IMR-90 (cell line): ENCODE measurements around the gene ENTPD7. TPM values are rescaled to one million over a fixed set of nuclear protein-coding genes. Genes with fewer than 3 reads are reported as not detected.

Source experiments
- ATAC-seq: fragments of 200-7000 bp; cut with Tn5 transposase; 2 replicates; pipeline ENCODE4 v1.9.1; 2020; ENCODE audit warnings: low read depth, mild to moderate bottlenecking, moderate library complexity
- BruUV-seq: library from RNA; stranded (reverse); fragments of 400-500 nt; replicated peaks from 2 replicates; lab custom pipeline; 2021; lab: Mats Ljungman, UMichigan
- CTCF ChIA-PET: fragments of 300-600 bp; formaldehyde crosslinking; extraction: SDS; loops from one replicate; lab custom pipeline; 2021; ENCODE audit warnings: antibody characterized with exemption; lab: Yijun Ruan, JAX
- POLR2A ChIA-PET: fragments of 300-600 bp; sonication (Branson Sonifier 250); formaldehyde crosslinking; loops from one replicate; lab custom pipeline; 2022; ENCODE audit warnings: antibody characterized with exemption; ENCODE audit not compliant: unreplicated experiment; lab: Charles Lee
- DNase-seq: peaks from one replicate; pipeline ENCODE4 v3.0.0; 2013
- H2AFZ ChIP-seq: replicated peaks from 2 replicates; pipeline ENCODE3; 2013; ENCODE audit warnings: low read length, mild to moderate bottlenecking; ENCODE audit not compliant: poor library complexity
- H2AK5ac ChIP-seq: 2 replicates; pipeline ENCODE4 v1.6.1; 2013; ENCODE audit warnings: low read depth, low read length, inconsistent platforms
- H2AK9ac ChIP-seq: replicated peaks from 2 replicates; pipeline ENCODE3; 2013; ENCODE audit warnings: mild to moderate bottlenecking, low read depth, low read length, moderate library complexity; ENCODE audit not compliant: poor library complexity
- H2BK120ac ChIP-seq: 2 replicates; pipeline ENCODE4 v1.6.1; 2013; ENCODE audit warnings: low read depth, low read length, inconsistent platforms
- H2BK15ac ChIP-seq: 3 replicates; pipeline ENCODE4 v1.6.1; 2013; ENCODE audit warnings: low read depth, low read length, inconsistent platforms
- H2BK20ac ChIP-seq: 2 replicates; pipeline ENCODE4 v1.6.1; 2013; ENCODE audit warnings: low read depth, mild to moderate bottlenecking, inconsistent platforms, low read length, moderate library complexity
- H2BK5ac ChIP-seq: 2 replicates; pipeline ENCODE4 v1.6.1; 2013; ENCODE audit warnings: mild to moderate bottlenecking, low read depth, low read length, inconsistent platforms; ENCODE audit not compliant: poor library complexity, severe bottlenecking
- H3K14ac ChIP-seq: replicated peaks from 2 replicates; pipeline ENCODE4 v1.6.1; 2013; ENCODE audit warnings: low read depth, low read length, inconsistent platforms
- H3K18ac ChIP-seq: 2 replicates; pipeline ENCODE4 v1.6.1; 2013; ENCODE audit warnings: low read depth, low read length, control low read depth
- H3K23ac ChIP-seq: 2 replicates; pipeline ENCODE4 v1.6.1; 2013; ENCODE audit warnings: low read depth, low read length, inconsistent platforms
- H3K27ac ChIP-seq: 2 replicates; pipeline ENCODE4 v1.5.1; 2013; ENCODE audit warnings: mild to moderate bottlenecking, control low read depth, low read length; ENCODE audit not compliant: insufficient read depth
- H3K27me3 ChIP-seq: 2 replicates; pipeline ENCODE4 v1.6.1; 2013; ENCODE audit warnings: low read length; ENCODE audit not compliant: control insufficient read depth, insufficient read depth
- H3K36me3 ChIP-seq: 2 replicates; pipeline ENCODE4 v1.6.1; 2013; ENCODE audit warnings: low read length, mixed read lengths; ENCODE audit not compliant: control insufficient read depth, insufficient read depth
- H3K4ac ChIP-seq: 2 replicates; pipeline ENCODE4 v1.6.1; 2013; ENCODE audit warnings: low read depth, low read length, inconsistent platforms
- H3K4me1 ChIP-seq: 2 replicates; pipeline ENCODE4 v1.6.1; 2013; ENCODE audit warnings: low read length, mixed read lengths; ENCODE audit not compliant: control insufficient read depth, insufficient read depth
- H3K4me2 ChIP-seq: 2 replicates; pipeline ENCODE4 v1.6.1; 2013; ENCODE audit warnings: low read depth, mild to moderate bottlenecking, control low read depth, low read length, moderate library complexity
- H3K4me3 ChIP-seq: 2 replicates; pipeline ENCODE4 v1.5.1; 2013; ENCODE audit warnings: low read depth, mild to moderate bottlenecking, control low read depth, low read length, moderate library complexity; ENCODE audit not compliant: insufficient read depth
- H3K56ac ChIP-seq: 2 replicates; pipeline ENCODE4 v1.6.1; 2013; ENCODE audit warnings: low read length, inconsistent platforms; ENCODE audit not compliant: insufficient read depth; ENCODE audit errors: extremely low read depth
- H3K79me1 ChIP-seq, 2 experiments: 2 replicates each; pipeline ENCODE4 v1.6.1; 2013; ENCODE audit warnings: low read length in 2 of 2, inconsistent platforms in 1 of 2, low read depth in 1 of 2
- H3K9ac ChIP-seq: 2 replicates; pipeline ENCODE4 v1.6.1; 2013; ENCODE audit warnings: low read depth, low read length, control low read depth
- H3K9me1 ChIP-seq: 2 replicates; pipeline ENCODE4 v1.6.1; 2013; ENCODE audit warnings: low read length, inconsistent platforms; ENCODE audit not compliant: insufficient read depth
- H3K9me3 ChIP-seq: 2 replicates; pipeline ENCODE4 v1.6.1; 2013; ENCODE audit warnings: low read length; ENCODE audit not compliant: control insufficient read depth, insufficient read depth
- H4K20me1 ChIP-seq: 2 replicates; pipeline ENCODE4 v1.6.1; 2013; ENCODE audit warnings: low read length, inconsistent platforms; ENCODE audit not compliant: insufficient read depth
- H4K5ac ChIP-seq: 2 replicates; pipeline ENCODE4 v1.6.1; 2013; ENCODE audit warnings: mild to moderate bottlenecking, low read depth, low read length, control low read depth
- H4K8ac ChIP-seq, 2 experiments: 2 replicates each; pipeline ENCODE4 v1.6.1; 2013; ENCODE audit warnings: low read depth in 2 of 2, low read length in 2 of 2, control low read depth in 1 of 2, inconsistent platforms in 1 of 2
- H4K91ac ChIP-seq: 2 replicates; pipeline ENCODE4 v1.6.1; 2013; ENCODE audit warnings: low read depth, low read length, inconsistent platforms; ENCODE audit not compliant: insufficient read depth
- BHLHE40 ChIP-seq: fragments of 150-350 bp; IDR thresholded peaks from 2 replicates; pipeline ENCODE4 v1.6.1; 2016; ENCODE audit warnings: mild to moderate bottlenecking, low read depth, low read length
- CEBPB ChIP-seq: IDR thresholded peaks from 2 replicates; pipeline ENCODE4 v1.6.1; 2012; ENCODE audit warnings: low read depth, low read length, improper control_type of control experiment
- CHD1 ChIP-seq: IDR thresholded peaks from 2 replicates; pipeline ENCODE4 v1.6.1; 2012; ENCODE audit warnings: low read depth, low read length, improper control_type of control experiment
- NFE2L2 ChIP-seq: fragments of 150-350 bp; IDR thresholded peaks from 2 replicates; pipeline ENCODE4 v1.6.1; 2016; ENCODE audit warnings: low read depth, mild to moderate bottlenecking, low read length
- RAD21 ChIP-seq: IDR thresholded peaks from 2 replicates; pipeline ENCODE4 v1.6.1; 2012; ENCODE audit warnings: low read length, improper control_type of control experiment
- RCOR1 ChIP-seq: IDR thresholded peaks from 2 replicates; pipeline ENCODE4 v1.6.1; 2012; ENCODE audit warnings: mild to moderate bottlenecking, low read length, improper control_type of control experiment; ENCODE audit not compliant: insufficient replicate concordance
- RFX5 ChIP-seq: IDR thresholded peaks from 2 replicates; pipeline ENCODE4 v1.8.0; 2012; ENCODE audit warnings: low read depth, mild to moderate bottlenecking, low read length, moderate library complexity
- SMC3 ChIP-seq: fragments of 150-350 bp; IDR thresholded peaks from 2 replicates; pipeline ENCODE4 v1.6.1; 2016; ENCODE audit warnings: low read depth, mild to moderate bottlenecking, antibody characterized with exemption, low read length, moderate library complexity
- WGBS, 2 experiments: methylation state at CpG; one replicate each; pipeline versions ENCODE4 v1.1.5 to v1.1.7; 2013; ENCODE audit warnings: missing lambda C conversion rate in 2 of 2; ENCODE audit not compliant: insufficient read length in 1 of 2; ENCODE audit errors: extremely low coverage in 2 of 2; 5-methylcytosine and 5-hydroxymethylcytosine counted together
- dilution Hi-C: fragments of 300-500 bp; cut with HindIII; formaldehyde crosslinking; loops from one replicate; pipeline ENCODE4 v1.14.3; 2018; ENCODE audit warnings: low sequenced_read_pairs; ENCODE audit not compliant: unreplicated experiment
- in situ Hi-C: fragments of 300-500 bp; cut with MboI; formaldehyde crosslinking; loops from 3 replicates; pipeline ENCODE4 v1.14.3; 2019; ENCODE audit warnings: low sequenced_read_pairs, inconsistent platforms, mixed read lengths
- intact Hi-C: fragments of 100-400 bp; cut with micrococcal nuclease; formaldehyde crosslinking; loops from 2 replicates; pipeline ENCODE4 v1.10.0; 2022
- polyA plus RNA-seq, 3 experiments: library from polyadenylated mRNA; depleted of rRNA; stranded (reverse); fragments of >200 nt; gene quantifications; 2 replicates each; pipeline ENCODE4 v1.2.3, GENCODE V29; 2012; ENCODE audit warnings: low replicate concordance in 1 of 3
- total RNA-seq: library from RNA; depleted of rRNA; stranded (reverse); fragments of >200 nt; gene quantifications from 2 replicates; pipeline ENCODE4 v1.2.3, GENCODE V29; 2012
- TF ChIP-seq, protein P1 (sequence below): conservative IDR thresholded peaks from 2 replicates; pipeline ENCODE4 v1.5.1; 2012; ENCODE audit warnings: mild to moderate bottlenecking, low read depth, low read length, improper control_type of control experiment
- TF ChIP-seq, protein P2 (sequence below): fragments of 150-350 bp; IDR thresholded peaks from 2 replicates; pipeline ENCODE4 v1.6.1; 2017; ENCODE audit warnings: mild to moderate bottlenecking, antibody characterized with exemption, low read length, low read depth
- TF ChIP-seq, protein P3 (sequence below): fragments of 150-350 bp; IDR thresholded peaks from 2 replicates; pipeline ENCODE4 v1.6.1; 2016; ENCODE audit warnings: low read depth, mild to moderate bottlenecking, low read length, moderate library complexity, borderline replicate concordance

ENTPD7 gene
- total and polyA plus RNA-seq, 2 of the 4 experiments (the other 2 are of a cell fraction), result 8.0 to 23.3 TPM

DNA sequence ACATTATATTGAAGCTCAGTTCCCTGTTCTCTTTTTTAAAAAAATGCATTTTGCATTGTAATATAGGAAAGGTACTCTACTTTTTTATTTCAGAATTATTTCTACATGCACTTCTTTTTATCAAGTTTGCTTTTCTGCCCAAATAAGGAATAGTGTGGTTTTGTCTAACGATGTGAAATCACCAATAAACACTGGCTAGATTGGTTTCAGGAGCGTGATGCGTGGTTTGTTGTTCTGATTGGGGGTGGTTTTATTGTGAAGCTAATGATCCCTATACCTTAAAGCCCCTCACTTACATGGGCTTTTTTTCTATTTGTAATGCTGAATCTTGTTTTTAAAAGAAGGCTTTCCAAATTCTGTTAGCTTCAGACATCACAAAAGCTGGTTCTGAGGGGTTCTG, 17.6 kb downstream of the ENTPD7 start:
- Histone ChIP-seq H3K9me1 (peaks cover 5% of the 10 kb centered on the region), H3K27me3 (no peaks in the 10 kb centered on the region), H2AK9ac (no peak overlapping the region), H3K18ac (peak overlapping the region; percentile 98), H2BK15ac (no peak overlapping the region), H4K91ac (peak overlapping the region; percentile 58; the same call in 1 of the 2 replicates), H4K20me1 (no peaks in the 10 kb centered on the region), H3K14ac (no peak overlapping the region), H3K27ac (peak overlapping the region; percentile 22; the same call in 1 of the 2 replicates), H3K9me3 (no peaks in the 10 kb centered on the region), H2BK120ac (0 out of 2 replicates have a peak overlapping the region, but pooled peaks have one; percentile 2), H3K79me1 (peaks cover 25 to 26% of the 10 kb centered on the region in 2 experiments), H2BK5ac (peak overlapping the region; percentile 85), H3K4me1 (peaks cover 10% of the 10 kb centered on the region), H4K8ac (peak overlapping the region; percentile 48 to 65; a peak in 2 of 4 replicates), H3K9ac (no peak overlapping the region), H2AFZ (no peak overlapping the region), H3K4me2 (peak overlapping the region; percentile 26; the same call in 1 of the 2 replicates), H3K23ac (no peak overlapping the region; the same call in 1 of the 2 replicates), H3K4ac (no peak overlapping the region), H2AK5ac (no peak overlapping the region), H3K4me3 (no peak overlapping the region), H4K5ac (peak overlapping the region; percentile 72), H3K56ac (no peak overlapping the region), H2BK20ac (no peak overlapping the region), H3K36me3 (peaks cover 17% of the 10 kb centered on the region)
- BruUV-seq, result no TSS peak
- dilution Hi-C loops, result no loop called here
- in situ Hi-C loops, result no loop called here
- ChIA-PET POLR2A (no interaction called here), CTCF (no interaction called here)
- intact Hi-C loops, result no loop called here
- WGBS, 2 experiments, result no CpG with 5 or more reads among the region's 3 CpGs
- ATAC-seq (no peak), DNase-seq (peak; percentile 10)
- TF ChIP-seq CHD1, result no peak
- TF ChIP-seq RCOR1, result no peak
- TF ChIP-seq NFE2L2, result no peak
- TF ChIP-seq RFX5, result no peak
- TF ChIP-seq, protein P1, sequence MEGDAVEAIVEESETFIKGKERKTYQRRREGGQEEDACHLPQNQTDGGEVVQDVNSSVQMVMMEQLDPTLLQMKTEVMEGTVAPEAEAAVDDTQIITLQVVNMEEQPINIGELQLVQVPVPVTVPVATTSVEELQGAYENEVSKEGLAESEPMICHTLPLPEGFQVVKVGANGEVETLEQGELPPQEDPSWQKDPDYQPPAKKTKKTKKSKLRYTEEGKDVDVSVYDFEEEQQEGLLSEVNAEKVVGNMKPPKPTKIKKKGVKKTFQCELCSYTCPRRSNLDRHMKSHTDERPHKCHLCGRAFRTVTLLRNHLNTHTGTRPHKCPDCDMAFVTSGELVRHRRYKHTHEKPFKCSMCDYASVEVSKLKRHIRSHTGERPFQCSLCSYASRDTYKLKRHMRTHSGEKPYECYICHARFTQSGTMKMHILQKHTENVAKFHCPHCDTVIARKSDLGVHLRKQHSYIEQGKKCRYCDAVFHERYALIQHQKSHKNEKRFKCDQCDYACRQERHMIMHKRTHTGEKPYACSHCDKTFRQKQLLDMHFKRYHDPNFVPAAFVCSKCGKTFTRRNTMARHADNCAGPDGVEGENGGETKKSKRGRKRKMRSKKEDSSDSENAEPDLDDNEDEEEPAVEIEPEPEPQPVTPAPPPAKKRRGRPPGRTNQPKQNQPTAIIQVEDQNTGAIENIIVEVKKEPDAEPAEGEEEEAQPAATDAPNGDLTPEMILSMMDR, result no peak
- no peak for TF ChIP-seq RAD21
- TF ChIP-seq, protein P2, sequence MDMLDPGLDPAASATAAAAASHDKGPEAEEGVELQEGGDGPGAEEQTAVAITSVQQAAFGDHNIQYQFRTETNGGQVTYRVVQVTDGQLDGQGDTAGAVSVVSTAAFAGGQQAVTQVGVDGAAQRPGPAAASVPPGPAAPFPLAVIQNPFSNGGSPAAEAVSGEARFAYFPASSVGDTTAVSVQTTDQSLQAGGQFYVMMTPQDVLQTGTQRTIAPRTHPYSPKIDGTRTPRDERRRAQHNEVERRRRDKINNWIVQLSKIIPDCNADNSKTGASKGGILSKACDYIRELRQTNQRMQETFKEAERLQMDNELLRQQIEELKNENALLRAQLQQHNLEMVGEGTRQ, result no peak
- no peak for TF ChIP-seq SMC3
- TF ChIP-seq CEBPB, result no peak
- TF ChIP-seq, protein P3, sequence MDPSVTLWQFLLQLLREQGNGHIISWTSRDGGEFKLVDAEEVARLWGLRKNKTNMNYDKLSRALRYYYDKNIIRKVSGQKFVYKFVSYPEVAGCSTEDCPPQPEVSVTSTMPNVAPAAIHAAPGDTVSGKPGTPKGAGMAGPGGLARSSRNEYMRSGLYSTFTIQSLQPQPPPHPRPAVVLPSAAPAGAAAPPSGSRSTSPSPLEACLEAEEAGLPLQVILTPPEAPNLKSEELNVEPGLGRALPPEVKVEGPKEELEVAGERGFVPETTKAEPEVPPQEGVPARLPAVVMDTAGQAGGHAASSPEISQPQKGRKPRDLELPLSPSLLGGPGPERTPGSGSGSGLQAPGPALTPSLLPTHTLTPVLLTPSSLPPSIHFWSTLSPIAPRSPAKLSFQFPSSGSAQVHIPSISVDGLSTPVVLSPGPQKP, result no peak
- no peak for TF ChIP-seq BHLHE40
